ENCODE measurements around the gene SORCS2. TPM values are rescaled to one million over a fixed set of nuclear protein-coding genes. Genes with fewer than 3 reads are reported as not detected.

SORCS2 gene
- total and polyA plus RNA-seq, 7 donors, result 0.18 to 1.5 (median 0.36) TPM

- 77 to 83% (median 82%) methylated on average over 19 of the region's 19 CpGs for WGBS, 3 donors
- Histone ChIP-seq H3K4me1 (no peaks in the 10 kb centered on the region), H3K9me3 (no peaks in the 10 kb centered on the region), H3K27ac (peak overlapping the region; percentile 42), H3K27me3 (ENCODE audit: insufficient read depth in 3 of 3, low read length in 2 of 3) (peaks cover 0 to 10% (median 3%) of the 10 kb centered on the region in 3 donors), H3K36me3 (ENCODE audit: insufficient read depth in 1 of 2, low read depth in 1 of 2) (no peaks in the 10 kb centered on the region), H3K4me3 (no peak overlapping the region)
- DNase-seq, result peak in 1 of 2 donors; percentile 60
- intact Hi-C loops (cut with DNase I), result no loop called here
- TF ChIP-seq CTCF (IDR thresholded peaks at IDR 0.05), result no peak
- no peak for ATAC-seq
These were observed 36.7 kb upstream of the SORCS2 start for GRCh38 chr4:7155590-7156071.

- Histone ChIP-seq H3K9me3 (no peaks in the 10 kb centered on the region), H3K27me3 (ENCODE audit: insufficient read depth in 3 of 3, low read length in 2 of 3) (peaks cover 0 to 3% (median 3%) of the 10 kb centered on the region in 3 donors), H3K36me3 (ENCODE audit: insufficient read depth in 1 of 2, low read depth in 1 of 2) (no peaks in the 10 kb centered on the region), H3K4me1 (no peaks in the 10 kb centered on the region), H3K4me3 (no peak overlapping the region), H3K27ac (no peak overlapping the region)
- ATAC-seq (no peak), DNase-seq (no peak)
- intact Hi-C loops (cut with DNase I), result no loop called here
- 48 to 60% (median 56%) methylated on average over 12 of the region's 12 CpGs for WGBS, 3 donors
- no peak for TF ChIP-seq CTCF (IDR thresholded peaks at IDR 0.05)
These were observed 36.0 kb upstream of the SORCS2 start for GRCh38 chr4:7156328-7156727.

GRCh38 chr4:7156761-7157488 is 35.4 kb upstream of the SORCS2 start:
- Histone ChIP-seq H3K9me3 (no peaks in the 10 kb centered on the region), H3K36me3 (ENCODE audit: insufficient read depth in 1 of 2, low read depth in 1 of 2) (no peaks in the 10 kb centered on the region), H3K27ac (no peak overlapping the region), H3K4me1 (no peaks in the 10 kb centered on the region), H3K4me3 (no peak overlapping the region), H3K27me3 (ENCODE audit: insufficient read depth in 3 of 3, low read length in 2 of 3) (peaks cover 0 to 3% (median 0%) of the 10 kb centered on the region in 3 donors)
- ATAC-seq (peak in 3 of 4 donors; percentile 53 to 69 (median 59)), DNase-seq (peak; percentile 50 to 62)
- intact Hi-C loops (cut with DNase I), result no loop called here
- WGBS, 3 donors, result 49 to 54% (median 53%) methylated on average over 12 of the region's 12 CpGs
- peak; percentile 45 for TF ChIP-seq CTCF (IDR thresholded peaks at IDR 0.05)

- DNase-seq (no peak), ATAC-seq (no peak)
- no peaks in the 10 kb centered on the region for H3K4me1 ChIP-seq
- H3K9me3 ChIP-seq, result no peaks in the 10 kb centered on the region
- no peak overlapping the region for H3K4me3 ChIP-seq
- H3K27ac ChIP-seq, result no peak overlapping the region
- intact Hi-C loops (cut with DNase I), result no loop called here
- no peak for TF ChIP-seq CTCF (IDR thresholded peaks at IDR 0.05)
- peaks cover 0 to 3% (median 0%) of the 10 kb centered on the region in 3 donors for H3K27me3 ChIP-seq (ENCODE audit: insufficient read depth in 3 of 3, low read length in 2 of 3)
- H3K36me3 ChIP-seq (ENCODE audit: insufficient read depth in 1 of 2, low read depth in 1 of 2), result no peaks in the 10 kb centered on the region
- WGBS, 3 donors, result 78 to 85% (median 81%) methylated on average over 8 of the region's 8 CpGs
These were observed 34.7 kb upstream of the SORCS2 start for GRCh38 chr4:7157666-7158065.

Measured in psoas muscle (tissue), 8 donors.